Measurements from ENCODE around the gene TLCD1.

- TF ChIP-seq CTCF (IDR thresholded peaks at IDR 0.05) (no peak), POLR2A (IDR thresholded peaks at IDR 0.05) (no peak), POLR2AphosphoS5 (IDR thresholded peaks at IDR 0.05) (no peak)
Measured at GRCh38 chr17:28733346-28733745, 7.3 kb upstream of the TLCD1 start.
